ENCODE measurements around the gene NFIB. TPM values are rescaled to one million over a fixed set of nuclear protein-coding genes. Genes with fewer than 3 reads are reported as not detected.
A peak's percentile ranks its signal among the peaks of the same experiment; 100 is the strongest.

Gene NFIB
- polyA plus RNA-seq, 2 of the 4 experiments (the other 2 are of a cell fraction): 10.7 to 21.7 TPM

- FAIRE-seq (peak; percentile 28), ATAC-seq (no peak)
Observed at GRCh38 chr9:14153310-14153720, 160.6 kb downstream of the NFIB start.

DNA sequence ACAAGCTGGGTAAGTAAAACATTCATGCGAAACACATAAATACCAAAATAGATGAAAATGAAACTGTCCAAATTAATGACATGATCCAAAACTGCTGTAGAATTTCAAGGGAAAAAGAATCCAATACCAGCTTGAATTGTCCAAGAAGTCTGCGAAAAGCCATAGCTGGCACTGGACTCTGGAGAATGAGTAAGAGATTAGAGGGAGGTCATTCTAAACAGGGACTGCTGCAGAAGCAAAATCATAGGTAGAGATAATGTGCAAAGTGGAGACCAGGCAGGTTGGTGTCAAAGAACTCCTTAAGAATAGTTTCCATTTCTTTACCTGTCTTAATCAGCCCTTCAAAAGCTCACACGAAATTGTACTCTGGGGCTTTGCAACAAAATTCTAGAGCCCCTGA, 162.5 kb downstream of the NFIB start:
- no peak for FAIRE-seq
- no peak for TF ChIP-seq ZC3H11A (IDR thresholded peaks at IDR 0.05)
- no peak for TF ChIP-seq CHD4 (IDR thresholded peaks at IDR 0.05; ENCODE audit: borderline replicate concordance)
- no peak for TF ChIP-seq JUN (IDR thresholded peaks at IDR 0.05)
- Histone ChIP-seq H3K4me3 (no peak overlapping the region), H3K4me1 (peaks cover 17% of the 10 kb centered on the region), H3K27ac (no peak overlapping the region), H3K4me2 (no peak overlapping the region), H3K9me3 (no peaks in the 10 kb centered on the region)
- POLR2A ChIA-PET: no interaction called here
- 81% methylated on average over 3 of the region's 3 CpGs for WGBS (ENCODE audit: missing lambda C conversion rate)
- CTCF ChIA-PET: interaction anchor here (1.0 kb wide), 1 partner anchor 166 kb away, joined by 3 read pairs; no protein-coding TSS in a partner anchor
- no peak for DNase-seq (ENCODE audit: low read depth in 1 of 2, low spot score in 1 of 2)
- ATAC-seq: no peak

More at GRCh38 chr9:14153310-14153720, 160.6 kb downstream of the NFIB start:
- 89% methylated on average over 3 of the region's 3 CpGs for WGBS (ENCODE audit: missing lambda C conversion rate)
- TF ChIP-seq CBX8 (IDR thresholded peaks at IDR 0.05) (no peak), HOXB5 (CRISPR knock-in tag; IDR thresholded peaks at IDR 0.05) (no peak), GATA3 (IDR thresholded peaks at IDR 0.05; ENCODE audit: borderline replicate concordance) (no peak), KDM1A (IDR thresholded peaks at IDR 0.05; ENCODE audit: low read depth) (no peak), BHLHE40 (IDR thresholded peaks at IDR 0.05; ENCODE audit: low read depth, low read length) (no peak), RNF2 (IDR thresholded peaks at IDR 0.05; ENCODE audit: borderline replicate concordance, low read depth) (no peak), CHD4 (IDR thresholded peaks at IDR 0.05; ENCODE audit: borderline replicate concordance) (no peak)
- TF ChIP-seq, protein P1, sequence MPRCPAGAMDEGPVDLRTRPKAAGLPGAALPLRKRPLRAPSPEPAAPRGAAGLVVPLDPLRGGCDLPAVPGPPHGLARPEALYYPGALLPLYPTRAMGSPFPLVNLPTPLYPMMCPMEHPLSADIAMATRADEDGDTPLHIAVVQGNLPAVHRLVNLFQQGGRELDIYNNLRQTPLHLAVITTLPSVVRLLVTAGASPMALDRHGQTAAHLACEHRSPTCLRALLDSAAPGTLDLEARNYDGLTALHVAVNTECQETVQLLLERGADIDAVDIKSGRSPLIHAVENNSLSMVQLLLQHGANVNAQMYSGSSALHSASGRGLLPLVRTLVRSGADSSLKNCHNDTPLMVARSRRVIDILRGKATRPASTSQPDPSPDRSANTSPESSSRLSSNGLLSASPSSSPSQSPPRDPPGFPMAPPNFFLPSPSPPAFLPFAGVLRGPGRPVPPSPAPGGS (IDR thresholded peaks at IDR 0.05): no peak
- TF ChIP-seq, protein P2, sequence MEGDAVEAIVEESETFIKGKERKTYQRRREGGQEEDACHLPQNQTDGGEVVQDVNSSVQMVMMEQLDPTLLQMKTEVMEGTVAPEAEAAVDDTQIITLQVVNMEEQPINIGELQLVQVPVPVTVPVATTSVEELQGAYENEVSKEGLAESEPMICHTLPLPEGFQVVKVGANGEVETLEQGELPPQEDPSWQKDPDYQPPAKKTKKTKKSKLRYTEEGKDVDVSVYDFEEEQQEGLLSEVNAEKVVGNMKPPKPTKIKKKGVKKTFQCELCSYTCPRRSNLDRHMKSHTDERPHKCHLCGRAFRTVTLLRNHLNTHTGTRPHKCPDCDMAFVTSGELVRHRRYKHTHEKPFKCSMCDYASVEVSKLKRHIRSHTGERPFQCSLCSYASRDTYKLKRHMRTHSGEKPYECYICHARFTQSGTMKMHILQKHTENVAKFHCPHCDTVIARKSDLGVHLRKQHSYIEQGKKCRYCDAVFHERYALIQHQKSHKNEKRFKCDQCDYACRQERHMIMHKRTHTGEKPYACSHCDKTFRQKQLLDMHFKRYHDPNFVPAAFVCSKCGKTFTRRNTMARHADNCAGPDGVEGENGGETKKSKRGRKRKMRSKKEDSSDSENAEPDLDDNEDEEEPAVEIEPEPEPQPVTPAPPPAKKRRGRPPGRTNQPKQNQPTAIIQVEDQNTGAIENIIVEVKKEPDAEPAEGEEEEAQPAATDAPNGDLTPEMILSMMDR (IDR thresholded peaks at IDR 0.05): no peak
- no peak for DNase-seq (ENCODE audit: low read depth in 1 of 2, low spot score in 1 of 2)
- H3K9me3 ChIP-seq: no peaks in the 10 kb centered on the region
- ChIA-PET POLR2A (no interaction called here), CTCF (no interaction called here)
- no peak overlapping the region for H3K4me2 ChIP-seq
- H3K4me1 ChIP-seq: peaks cover 14% of the 10 kb centered on the region
- H3K4me3 ChIP-seq: no peak overlapping the region
- no peak overlapping the region for H3K27ac ChIP-seq

DNA sequence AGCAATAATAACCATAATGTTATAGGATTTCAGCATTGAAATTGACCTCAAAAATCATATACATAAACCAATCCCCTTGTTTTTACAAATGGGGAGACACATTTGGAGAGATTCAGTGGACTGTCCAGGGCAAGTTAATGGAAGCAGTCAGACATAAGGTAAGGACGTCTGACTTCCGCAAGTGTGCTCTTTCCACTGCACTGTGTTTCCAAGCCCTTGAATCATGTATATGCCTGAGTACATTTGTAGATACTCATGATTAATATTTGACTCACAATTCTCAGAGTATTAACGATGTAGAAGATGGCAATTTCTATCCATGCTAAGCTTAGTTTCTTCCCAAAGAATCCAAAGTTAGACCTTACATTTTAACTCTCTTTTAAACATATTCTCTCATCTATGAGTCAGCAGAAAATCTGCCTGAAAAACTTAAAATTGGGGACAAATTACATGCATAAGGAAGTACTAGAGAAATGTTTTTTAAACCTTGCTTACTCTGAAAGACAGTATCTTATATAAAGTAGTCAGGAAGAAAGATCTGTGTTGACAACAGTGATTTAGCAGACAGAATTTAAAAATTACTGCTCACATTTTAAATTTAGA, 165.3 kb downstream of the NFIB start:
- H3K9me3 ChIP-seq: no peaks in the 10 kb centered on the region
- ChIA-PET CTCF (interaction anchor here (1.0 kb wide), 1 partner anchor 9 kb away, joined by 3 read pairs; no protein-coding TSS in a partner anchor), POLR2A (no interaction called here)
- 70% methylated on average over 3 of the region's 3 CpGs for WGBS (ENCODE audit: missing lambda C conversion rate)
- peak overlapping the region; percentile 2; the same call in 1 of the 3 replicates for H3K4me2 ChIP-seq
- TF ChIP-seq POLR2A (IDR thresholded peaks at IDR 0.05; ENCODE audit: low read length) (no peak), HOXB13 (CRISPR knock-in tag; IDR thresholded peaks at IDR 0.05; ENCODE audit: low read depth) (no peak), EP300 (IDR thresholded peaks at IDR 0.05) (no peak), MAFK (IDR thresholded peaks at IDR 0.05; ENCODE audit: partially characterized antibody) (peak; percentile 84), CHD2 (IDR thresholded peaks at IDR 0.05; ENCODE audit: low read length, partially characterized antibody) (no peak), MAZ (IDR thresholded peaks at IDR 0.05; ENCODE audit: borderline replicate concordance, low read depth, low read length) (no peak), FOSL2 (IDR thresholded peaks at IDR 0.05) (no peak), FOSL2 (CRISPR knock-in tag; IDR thresholded peaks at IDR 0.05) (0 out of 2 replicates have a peak, but pooled peaks have one; percentile 5)
- TF ChIP-seq, protein P3, sequence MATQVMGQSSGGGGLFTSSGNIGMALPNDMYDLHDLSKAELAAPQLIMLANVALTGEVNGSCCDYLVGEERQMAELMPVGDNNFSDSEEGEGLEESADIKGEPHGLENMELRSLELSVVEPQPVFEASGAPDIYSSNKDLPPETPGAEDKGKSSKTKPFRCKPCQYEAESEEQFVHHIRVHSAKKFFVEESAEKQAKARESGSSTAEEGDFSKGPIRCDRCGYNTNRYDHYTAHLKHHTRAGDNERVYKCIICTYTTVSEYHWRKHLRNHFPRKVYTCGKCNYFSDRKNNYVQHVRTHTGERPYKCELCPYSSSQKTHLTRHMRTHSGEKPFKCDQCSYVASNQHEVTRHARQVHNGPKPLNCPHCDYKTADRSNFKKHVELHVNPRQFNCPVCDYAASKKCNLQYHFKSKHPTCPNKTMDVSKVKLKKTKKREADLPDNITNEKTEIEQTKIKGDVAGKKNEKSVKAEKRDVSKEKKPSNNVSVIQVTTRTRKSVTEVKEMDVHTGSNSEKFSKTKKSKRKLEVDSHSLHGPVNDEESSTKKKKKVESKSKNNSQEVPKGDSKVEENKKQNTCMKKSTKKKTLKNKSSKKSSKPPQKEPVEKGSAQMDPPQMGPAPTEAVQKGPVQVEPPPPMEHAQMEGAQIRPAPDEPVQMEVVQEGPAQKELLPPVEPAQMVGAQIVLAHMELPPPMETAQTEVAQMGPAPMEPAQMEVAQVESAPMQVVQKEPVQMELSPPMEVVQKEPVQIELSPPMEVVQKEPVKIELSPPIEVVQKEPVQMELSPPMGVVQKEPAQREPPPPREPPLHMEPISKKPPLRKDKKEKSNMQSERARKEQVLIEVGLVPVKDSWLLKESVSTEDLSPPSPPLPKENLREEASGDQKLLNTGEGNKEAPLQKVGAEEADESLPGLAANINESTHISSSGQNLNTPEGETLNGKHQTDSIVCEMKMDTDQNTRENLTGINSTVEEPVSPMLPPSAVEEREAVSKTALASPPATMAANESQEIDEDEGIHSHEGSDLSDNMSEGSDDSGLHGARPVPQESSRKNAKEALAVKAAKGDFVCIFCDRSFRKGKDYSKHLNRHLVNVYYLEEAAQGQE (IDR thresholded peaks at IDR 0.05): no peak
- ATAC-seq: peak in 1 of 2 experiments; percentile 48; a peak in 1 of 6 replicates
- FAIRE-seq: peak; percentile 76
- no peak for DNase-seq (ENCODE audit: low read depth in 1 of 2, low spot score in 1 of 2)
- H3K27ac ChIP-seq: peak overlapping the region; percentile 9 to 56; a peak in 3 of 6 replicates
- H3K4me3 ChIP-seq: no peak overlapping the region
- H3K4me1 ChIP-seq: peaks cover 17% of the 10 kb centered on the region

Measured in A549 (cell line).